Dedifferentiated amniotic fluid mesenchymal stem cell (primary cell): Measurements from ENCODE around the gene PPP2R3B.
"Not testable (repeated sequence)": the region's sequence is repeated elsewhere in the genome, so short reads cannot be mapped to it uniquely, and the experiment has no call there.

Experiments used
- DNase-seq: peaks from one replicate; pipeline ENCODE4 v3.0.0-alpha.2; 2016; ENCODE audit errors: extremely low spot score

The PPP2R3B gene

GRCh38 chrX:386768-387575, at the start of gene PPP2R3B:
PPP2R3B (minus strand) TSS chrX:386907; CDS start chrX:386691, 216 bp downstream.
- DNase-seq = peak; percentile 98

DNA sequence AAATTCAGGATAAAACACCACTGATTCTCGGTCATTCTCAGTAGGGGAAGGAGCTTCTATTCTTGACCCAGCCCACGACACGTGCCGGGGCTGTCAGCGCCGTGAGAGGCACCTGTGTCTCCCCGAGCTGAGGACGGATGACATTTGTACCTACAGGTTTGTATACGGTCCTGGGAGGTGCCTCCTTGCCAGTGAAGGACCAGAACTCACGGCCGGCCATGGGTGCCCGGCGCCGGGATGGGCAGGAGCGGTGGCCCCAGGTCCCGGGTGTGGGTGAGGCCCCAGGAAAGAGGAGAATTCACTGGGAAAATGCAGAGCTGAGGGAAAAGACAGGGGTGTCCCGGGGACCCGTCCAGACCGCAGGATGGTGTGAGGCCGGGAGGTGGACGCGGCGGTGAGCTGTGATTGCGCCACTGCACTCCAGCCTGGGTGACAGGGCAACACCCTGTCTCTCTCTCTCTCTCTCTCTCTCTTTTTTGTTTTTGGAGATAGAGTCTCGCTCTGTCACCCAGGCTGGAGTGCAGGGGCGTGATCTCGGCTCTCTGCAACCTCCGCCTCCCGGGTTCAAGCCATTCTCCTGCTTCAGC, 48.9 kb upstream of the PPP2R3B start:
- no peak for DNase-seq

DNA sequence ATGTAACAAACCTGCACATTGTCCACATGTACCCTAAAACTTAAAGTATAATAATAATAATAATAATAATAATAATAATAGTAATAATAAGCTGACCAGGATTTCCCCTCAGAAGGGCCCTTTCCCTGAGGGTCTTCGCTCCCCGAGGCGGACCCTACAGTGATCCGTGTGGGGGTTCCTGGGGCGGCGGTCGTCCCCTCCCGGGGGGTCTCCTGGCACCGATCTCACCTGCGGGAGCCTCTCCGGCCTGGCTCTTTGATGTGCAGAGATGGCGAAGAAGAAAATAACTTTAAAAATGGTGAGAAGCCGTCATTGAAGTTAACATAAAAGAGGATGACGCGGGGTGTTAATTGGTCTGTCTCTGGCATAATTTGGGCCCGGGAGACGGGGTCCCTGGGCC, 48.2 kb upstream of the PPP2R3B start:
- DNase-seq = no peak

DNA sequence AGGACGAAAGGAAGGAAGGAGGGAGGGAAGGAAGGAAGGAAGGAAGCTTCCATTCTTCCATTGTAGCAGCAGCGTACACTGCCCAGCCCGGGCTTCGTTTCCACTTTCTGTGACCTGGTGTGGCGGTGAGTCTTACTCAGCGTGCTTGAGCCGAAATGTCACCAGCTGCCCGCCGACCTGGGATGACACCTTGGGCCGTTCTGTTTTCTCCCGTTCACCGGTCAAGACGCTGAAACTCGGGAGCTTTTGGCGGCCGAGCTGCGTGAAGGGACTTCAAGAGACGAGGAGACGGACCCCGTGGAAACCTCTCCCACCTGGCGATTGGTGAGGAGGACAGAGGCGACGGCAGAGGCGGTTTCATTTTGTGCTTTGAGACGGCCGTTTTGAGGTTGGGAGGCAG, 47.1 kb upstream of the PPP2R3B start:
- DNase-seq = no peak

- DNase-seq = not testable (repeated sequence)
Observed at GRCh38 chrX:432666-433065, 46.0 kb upstream of the PPP2R3B start.

GRCh38 chrX:431492-432111, 44.9 kb upstream of the PPP2R3B start:
- DNase-seq = no peak

GRCh38 chrX:431056-431455, 44.3 kb upstream of the PPP2R3B start:
- no peak for DNase-seq

- DNase-seq = no peak
Observed at GRCh38 chrX:429266-429825, 42.6 kb upstream of the PPP2R3B start.

DNA sequence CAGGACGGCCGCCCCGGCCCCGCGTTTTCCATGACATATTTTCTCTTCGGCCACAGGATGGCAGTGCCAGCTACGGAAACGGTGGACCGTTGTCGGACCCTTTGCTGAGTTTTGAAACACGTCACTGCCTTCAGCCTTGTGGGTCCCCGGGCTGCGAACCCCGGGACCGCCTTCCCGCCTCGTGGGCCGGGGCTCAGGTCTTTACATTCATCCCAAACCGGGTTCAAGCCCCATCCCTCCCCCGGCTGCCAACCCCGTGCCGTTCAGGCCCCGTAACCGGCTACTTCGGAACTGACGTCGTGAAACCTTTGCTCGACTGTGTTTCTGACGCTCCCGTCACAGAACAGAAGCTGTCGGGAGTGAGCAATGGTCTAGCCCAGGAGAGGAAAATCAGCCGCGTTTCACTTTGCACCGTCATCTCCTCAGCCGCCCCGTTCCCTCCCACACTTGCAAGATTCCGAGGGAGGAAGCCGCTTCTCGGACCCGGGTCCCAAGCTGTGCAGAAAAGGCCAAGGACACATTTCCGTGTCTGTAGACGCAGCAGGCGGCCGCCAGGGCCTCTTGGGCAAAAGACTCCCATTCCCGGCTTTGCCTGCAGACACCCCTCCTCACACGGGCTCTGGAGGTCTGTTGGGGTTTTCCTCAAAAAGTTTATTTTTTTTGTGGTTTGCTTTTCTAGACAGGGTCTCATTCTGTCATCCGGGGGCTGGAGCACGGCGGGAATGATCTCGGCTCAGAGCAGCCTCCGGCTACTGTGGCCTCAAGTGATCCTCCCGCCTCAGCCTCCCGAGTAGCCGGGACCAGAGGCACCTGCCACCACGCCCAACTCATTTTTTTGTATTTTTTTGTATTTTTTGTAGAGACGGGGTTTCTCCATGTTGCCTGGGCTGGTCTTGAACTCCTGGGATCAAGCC, 41.4 kb upstream of the PPP2R3B start:
- DNase-seq = no peak

DNA sequence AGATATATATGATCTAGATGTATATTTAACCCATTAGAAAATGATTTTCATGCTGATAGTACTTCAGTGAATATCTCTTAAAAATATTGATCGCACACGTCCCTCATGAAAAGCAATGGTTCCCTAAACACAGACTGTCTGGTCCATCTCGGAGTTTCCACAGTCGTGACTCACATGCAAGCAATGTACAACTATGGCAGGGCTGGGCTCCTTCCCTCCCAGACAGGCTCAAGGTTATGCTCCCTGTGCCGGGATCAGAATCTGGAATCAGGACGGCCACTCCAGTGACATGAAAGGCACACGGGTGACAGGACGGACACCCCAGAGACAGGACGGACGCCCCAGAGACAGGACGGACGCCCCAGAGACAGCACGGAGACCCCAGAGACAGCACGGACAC, 40.2 kb upstream of the PPP2R3B start:
- DNase-seq = no peak

GRCh38 chrX:425056-425455, 38.3 kb upstream of the PPP2R3B start:
- no peak for DNase-seq

GRCh38 chrX:421646-422391, 35.1 kb upstream of the PPP2R3B start:
- no peak for DNase-seq

DNA sequence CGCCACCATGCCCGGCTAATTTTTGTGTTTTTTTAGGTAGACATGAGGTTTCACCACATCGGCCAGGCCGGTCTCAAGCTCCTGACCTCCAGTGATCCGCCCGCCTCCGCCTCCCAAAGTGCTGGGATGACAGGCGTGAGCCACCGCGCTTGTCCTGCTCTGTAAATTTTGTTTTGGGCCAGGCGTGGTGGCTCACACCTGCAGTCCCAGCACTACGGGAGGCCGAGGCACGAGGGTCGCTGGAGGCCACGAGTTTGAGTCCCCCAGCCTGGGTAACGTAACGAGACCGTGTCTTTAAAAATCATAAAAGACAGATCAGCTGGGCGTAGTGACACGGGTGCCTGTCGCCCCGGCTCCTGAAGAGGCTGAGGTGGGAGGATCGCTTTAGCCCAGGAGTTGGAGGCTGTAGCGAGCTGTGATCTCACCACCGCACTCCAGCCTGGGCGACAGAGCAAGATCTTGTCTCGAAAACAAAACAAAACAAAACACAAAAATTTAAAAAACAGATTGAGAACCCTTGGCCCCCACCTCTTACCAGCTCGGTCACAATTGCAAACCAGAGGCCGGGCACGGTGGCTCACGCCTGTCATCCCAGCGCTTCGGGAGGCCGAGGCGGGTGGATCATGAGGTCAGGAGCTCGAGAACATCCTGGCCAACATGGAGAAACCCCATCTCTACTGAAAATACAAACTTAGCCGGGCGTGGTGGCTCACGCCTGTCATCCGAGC, 34.0 kb upstream of the PPP2R3B start:
- no peak for DNase-seq

GRCh38 chrX:418927-419729, 32.4 kb upstream of the PPP2R3B start:
- DNase-seq = no peak

DNA sequence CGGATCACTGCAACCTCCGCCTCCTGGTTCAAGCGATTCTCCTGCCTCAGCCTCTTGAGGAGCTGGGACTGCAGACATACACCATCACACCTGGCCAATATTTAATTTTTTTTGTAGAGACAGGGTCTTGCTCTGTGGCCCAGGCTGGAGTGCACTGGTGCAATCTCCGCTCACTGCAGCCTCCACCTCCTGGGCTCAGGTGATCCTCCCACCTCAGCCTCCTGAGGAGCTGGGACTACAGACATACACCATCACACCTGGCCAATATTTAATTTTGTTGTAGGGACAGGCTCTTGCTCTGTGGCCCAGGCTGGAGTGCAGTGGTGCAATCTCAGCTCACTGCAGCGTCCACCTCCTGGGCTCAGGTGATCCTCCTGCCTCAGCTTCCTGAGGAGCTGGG, 28.8 kb upstream of the PPP2R3B start:
- DNase-seq = not testable (repeated sequence)

- peak; percentile 28 for DNase-seq
Observed at GRCh38 chrX:413322-414201, 26.9 kb upstream of the PPP2R3B start.

DNA sequence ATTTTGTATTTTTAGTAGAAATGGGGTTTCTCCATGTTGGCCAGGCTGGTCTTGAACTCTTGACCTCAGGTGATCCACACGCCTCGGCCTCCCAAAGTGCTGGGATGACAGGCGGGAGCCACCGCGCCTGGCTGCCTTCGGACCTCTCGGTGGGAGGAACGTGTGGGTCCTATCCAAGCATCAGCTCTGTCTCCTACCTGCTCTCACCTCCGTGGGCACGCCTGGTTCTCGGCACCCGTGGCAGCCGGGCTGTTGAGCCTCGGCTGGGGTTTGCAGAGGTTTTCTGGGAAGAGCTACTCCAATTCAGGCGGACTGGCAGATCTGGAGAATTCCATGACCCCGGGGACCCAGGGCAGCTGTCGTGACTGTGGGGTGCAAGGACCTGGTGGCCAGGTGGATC, 23.6 kb upstream of the PPP2R3B start:
- no peak for DNase-seq

- no peak for DNase-seq
Observed at GRCh38 chrX:405149-405548, 18.4 kb upstream of the PPP2R3B start.
